ENCODE data around the gene SDCCAG8. TPM values are rescaled to one million over a fixed set of nuclear protein-coding genes. Genes with fewer than 3 reads are reported as not detected.

SDCCAG8 gene
- polyA plus RNA-seq, 12 donors = 23.2 to 46.3 (median 26.8) TPM; not detected in 1

DNA sequence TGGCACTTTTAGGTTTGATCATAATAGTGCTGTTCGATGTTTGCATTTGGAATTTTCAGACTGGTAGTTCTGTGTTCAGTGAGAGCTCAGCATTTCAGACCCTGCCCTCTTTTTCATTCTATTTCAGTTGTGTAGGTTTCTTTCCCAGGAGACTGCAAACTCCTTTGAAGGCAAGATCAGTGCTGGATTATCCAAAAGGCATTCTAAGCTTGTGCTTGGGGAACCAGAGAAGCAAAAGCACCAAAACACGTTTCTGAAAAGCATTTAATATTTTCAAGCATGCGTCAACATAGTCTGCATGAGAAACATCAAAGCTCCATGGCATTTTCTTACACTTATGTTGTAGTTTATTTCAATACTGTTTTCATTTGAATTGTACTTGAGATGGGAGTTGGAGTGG, 292.1 kb downstream of the SDCCAG8 start:
- no peak for DNase-seq

DNA sequence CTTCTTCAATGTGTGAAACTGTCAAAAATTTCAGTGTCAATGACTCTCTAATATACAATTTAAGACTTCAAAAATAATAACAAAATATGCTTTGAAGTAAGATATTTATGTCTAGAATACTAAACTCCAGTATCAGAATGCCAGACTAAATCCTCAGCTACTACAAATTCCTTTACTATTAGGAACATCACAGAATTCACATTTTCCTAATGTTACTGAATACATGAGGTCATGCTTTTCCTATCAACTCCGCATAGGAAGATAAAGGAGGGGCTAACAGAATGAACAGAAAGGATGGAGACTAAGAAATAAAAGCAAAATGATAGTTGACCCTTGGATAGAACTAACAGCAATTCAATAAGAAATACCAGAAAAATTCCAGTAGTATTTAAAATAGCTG, 292.7 kb downstream of the SDCCAG8 start:
- DNase-seq = no peak

DNA sequence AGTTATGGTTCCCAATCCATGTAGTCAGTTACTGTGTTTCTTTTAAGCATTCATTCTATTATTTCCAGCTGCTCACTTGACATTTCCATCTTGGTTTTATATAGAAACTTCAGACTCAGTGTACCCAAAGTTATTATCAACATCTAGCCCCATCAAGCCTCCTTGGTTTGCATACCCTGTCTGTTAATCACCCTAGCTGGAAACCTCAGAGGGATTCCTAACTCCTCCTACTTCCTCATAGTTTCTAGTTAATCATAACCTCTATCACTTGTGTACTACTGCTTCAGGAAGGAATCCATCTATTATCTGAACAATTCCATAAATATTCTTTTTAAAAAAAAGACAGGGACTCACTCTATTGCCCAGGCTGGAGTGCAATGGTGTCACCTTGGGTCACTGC, 293.3 kb downstream of the SDCCAG8 start:
- no peak for DNase-seq

Other genes starting within 250 kb of the SDCCAG8 start
- 10 to 100 TPM in 11 of 12 donors, not detected in 1; 43.9 to 89.5 (median 61.2) TPM for gene CEP170, start 760 bp upstream of the SDCCAG8 start, polyA plus RNA-seq (ENCODE audit: insufficient read length in 12 of 12)